ENCODE measurements around the gene ITGAD. TPM values are rescaled to one million over a fixed set of nuclear protein-coding genes. Genes with fewer than 3 reads are reported as not detected.
A peak's percentile ranks its signal among the peaks of the same experiment; 100 is the strongest.

ITGAD gene
- total and polyA plus RNA-seq, 2 donors (not counting 3 experiments of a cell fraction or from before 2014, with no cell fraction given), result not detected

GRCh38 chr16:31471875-31472708 is 79.0 kb downstream of the ITGAD start, which contains the start of gene TGFB1I1:
Gene TGFB1I1, plus strand, starts transcription at chr16:31472152. Its CDS starts 37 bp downstream, at chr16:31472189.
- Histone ChIP-seq H3K36me3 (ENCODE audit: control insufficient read depth in 2 of 2, extremely low read depth in 1 of 2, insufficient read depth in 2 of 2, low read length in 2 of 2) (peaks cover 12 to 20% of the 10 kb centered on the region in 2 experiments), H3K4me3 (replicated peaks in 1 of 3; ENCODE audit: insufficient read depth in 1 of 3, low read depth in 1 of 3, low read length in 3 of 3) (peak within 1 kb of the TSS; percentile 34 to 82 (median 71)), H3K9me3 (replicated peaks; ENCODE audit: control insufficient read depth, insufficient read depth, low read length) (no peaks in the 10 kb centered on the region), H3K4me1 (ENCODE audit: control insufficient read depth, extremely low read depth, insufficient read depth, low read length) (peaks cover 14% of the 10 kb centered on the region), H2AFZ (ENCODE audit: low read depth, low read length) (peak within 1 kb of the TSS; percentile 75), H3K4me2 (ENCODE audit: insufficient read depth, low read length) (peak within 1 kb of the TSS; percentile 93), H3K27me3 (ENCODE audit: control insufficient read depth in 2 of 2, insufficient read depth in 2 of 2, low read length in 2 of 2) (no peaks in the 10 kb centered on the region), H4K20me1 (replicated peaks; ENCODE audit: control insufficient read depth, extremely low read depth, insufficient read depth, low read length) (no peaks in the 10 kb centered on the region), H3K79me2 (ENCODE audit: control insufficient read depth, insufficient read depth, low read length) (peaks cover 31% of the 10 kb centered on the region), H3K9ac (replicated peaks; ENCODE audit: extremely low read depth, insufficient read depth, low read length) (peak within 1 kb of the TSS; percentile 89), H3K27ac (ENCODE audit: insufficient read depth, low read depth, low read length) (peak within 1 kb of the TSS; percentile 59), H3K9me1 (replicated peaks; ENCODE audit: control insufficient read depth, extremely low read depth, insufficient read depth, low read length) (no peaks in the 10 kb centered on the region)
- TSS peak; percentile 25 for BruUV-seq (replicated peaks)
- intact Hi-C loops (cut with micrococcal nuclease), result loop anchor here (1.0 to 5.0 kb wide), 3 partner anchors 13 to 395 kb away; partner anchors contain the start of gene ARMC5
- dilution Hi-C loops (cut with MboI; ENCODE audit: extremely low pct_ligation_motif_present, low sequenced_read_pairs), result no loop called here
- CTCF ChIA-PET, result interaction anchor here (3.5 kb wide), 1 partner anchor 13 kb away, joined by 53 read pairs; the partner anchor contains the start of gene ARMC5
- TF ChIP-seq JUN (IDR thresholded peaks at IDR 0.05; ENCODE audit: borderline replicate concordance, insufficient read depth, insufficient read length, low read depth) (no peak), POLR2AphosphoS5 (IDR thresholded peaks at IDR 0.05; ENCODE audit: insufficient read depth, low read depth, low read length) (peak; percentile 92), MYC (IDR thresholded peaks at IDR 0.05; ENCODE audit: low read depth, low read length) (no peak), POLR2A (IDR thresholded peaks at IDR 0.05; ENCODE audit: low read depth, low read length) (peak; percentile 91), CTCF (IDR thresholded peaks at IDR 0.05; ENCODE audit: extremely low read depth in 1 of 2, insufficient read depth in 1 of 2, low read depth in 1 of 2, low read length in 2 of 2) (no peak), GATA2 (IDR thresholded peaks at IDR 0.05; ENCODE audit: insufficient read depth, insufficient read length, low read depth, low read length) (no peak), MAX (IDR thresholded peaks at IDR 0.05; ENCODE audit: insufficient read depth, insufficient read length) (no peak), EZH2 (IDR thresholded peaks at IDR 0.05; ENCODE audit: borderline replicate concordance, low read depth, low read length, severe bottlenecking) (no peak), FOS (IDR thresholded peaks at IDR 0.05; ENCODE audit: borderline replicate concordance, insufficient read depth, low read length) (no peak)
- FAIRE-seq (peak; percentile 89), DNase-seq (ENCODE audit: low read depth, low spot score) (peak; percentile 61)
- POLR2A ChIA-PET, result interaction anchor here (0.6 to 1.5 kb wide), 4 partner anchors 13 to 292 kb away, joined by 3 to 6 read pairs (median 4); partner anchors contain the start of genes ARMC5 and RUSF1

Data from endothelial cell of umbilical vein (primary cell).